Upper lobe of left lung (tissue), 4 donors: ENCODE data around the gene SPOCK3.

Experiments used
- CTCF ChIP-seq, 6 experiments: fragments of 450-650 bp in 4 of 6; fragments of 200-600 bp in 2 of 6; sonication (generic) in 2 of 6; IDR thresholded peaks; one replicate each; pipeline ENCODE4 v1.5.1; 2016 to 2019; ENCODE audit warnings: antibody characterized with exemption in 6 of 6
- POLR2AphosphoS5 ChIP-seq, 2 donors: sonication (generic); formaldehyde crosslinking; IDR thresholded peaks; one replicate each; pipeline ENCODE4 v1.5.1; 2017; ENCODE audit warnings: antibody characterized with exemption in 2 of 2

- no peak for TF ChIP-seq CTCF (IDR thresholded peaks at IDR 0.05)
- no peak for TF ChIP-seq POLR2AphosphoS5 (IDR thresholded peaks at IDR 0.05)
Observed at GRCh38 chr4:166896254-166896653, 338.0 kb downstream of the SPOCK3 start.
